Measurements from ENCODE around the gene HS3ST5. TPM values are rescaled to one million over a fixed set of nuclear protein-coding genes. Genes with fewer than 3 reads are reported as not detected.

HS3ST5 gene
- total and polyA plus RNA-seq, 4 donors = not detected

- H3K27ac ChIP-seq (ENCODE audit: low read depth in 1 of 2, low read length in 2 of 2) = no peak overlapping the region
- TF ChIP-seq SP1 (IDR thresholded peaks at IDR 0.05) (no peak), FOXA1 (IDR thresholded peaks at IDR 0.05) (no peak), RAD21 (IDR thresholded peaks at IDR 0.05) (no peak), ATF3 (IDR thresholded peaks at IDR 0.05) (no peak), RXRA (IDR thresholded peaks at IDR 0.05) (no peak)
- TF ChIP-seq, protein P1, sequence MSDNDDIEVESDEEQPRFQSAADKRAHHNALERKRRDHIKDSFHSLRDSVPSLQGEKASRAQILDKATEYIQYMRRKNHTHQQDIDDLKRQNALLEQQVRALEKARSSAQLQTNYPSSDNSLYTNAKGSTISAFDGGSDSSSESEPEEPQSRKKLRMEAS (IDR thresholded peaks at IDR 0.05) = no peak
- no peak overlapping the region for H3K9ac ChIP-seq (ENCODE audit: low read depth in 1 of 2, low read length in 2 of 2)
- no peak overlapping the region for H3K4me3 ChIP-seq (ENCODE audit: low read depth in 1 of 3, low read length in 3 of 3)
- H3K4me1 ChIP-seq (ENCODE audit: control insufficient read depth in 4 of 4, insufficient read depth in 4 of 4, low read length in 3 of 4) = no peaks in the 10 kb centered on the region
- no peaks in the 10 kb centered on the region for H3K9me3 ChIP-seq (ENCODE audit: control insufficient read depth in 4 of 4, low read length in 3 of 4)
- H3K27me3 ChIP-seq (ENCODE audit: control insufficient read depth in 4 of 4, insufficient read depth in 4 of 4, low read length in 3 of 4) = peaks cover 0 to 2% (median 0%) of the 10 kb centered on the region in 4 donors
- no peak for DNase-seq (ENCODE audit: low spot score)
- no peaks in the 10 kb centered on the region for H3K36me3 ChIP-seq (ENCODE audit: control insufficient read depth in 4 of 4, insufficient read depth in 3 of 4, low read depth in 1 of 4, low read length in 3 of 4)
Observed at GRCh38 chr6:114271405-114271804, 71.4 kb downstream of the HS3ST5 start.

- TF ChIP-seq ATF3 (IDR thresholded peaks at IDR 0.05) = no peak
- TF ChIP-seq ZBTB33 (IDR thresholded peaks at IDR 0.05) = no peak
- 96% methylated on average over 3 of the region's 3 CpGs for WGBS
- no peaks in the 10 kb centered on the region for H3K9me3 ChIP-seq (ENCODE audit: control insufficient read depth in 4 of 4, low read length in 3 of 4)
Observed at GRCh38 chr6:114267897-114268296, 74.9 kb downstream of the HS3ST5 start.

GRCh38 chr6:114260810-114261209, 82.0 kb downstream of the HS3ST5 start:
- Histone ChIP-seq H3K27me3 (ENCODE audit: control insufficient read depth in 4 of 4, insufficient read depth in 4 of 4, low read length in 3 of 4) (peaks cover 0 to 3% (median 0%) of the 10 kb centered on the region in 4 donors), H3K4me1 (ENCODE audit: control insufficient read depth in 4 of 4, insufficient read depth in 4 of 4, low read length in 3 of 4) (no peaks in the 10 kb centered on the region), H3K36me3 (ENCODE audit: control insufficient read depth in 4 of 4, insufficient read depth in 3 of 4, low read depth in 1 of 4, low read length in 3 of 4) (no peaks in the 10 kb centered on the region), H3K9me3 (ENCODE audit: control insufficient read depth in 4 of 4, low read length in 3 of 4) (no peaks in the 10 kb centered on the region), H3K9ac (ENCODE audit: low read depth in 1 of 2, low read length in 2 of 2) (no peak overlapping the region), H3K4me3 (ENCODE audit: low read depth in 1 of 3, low read length in 3 of 3) (no peak overlapping the region), H3K27ac (ENCODE audit: low read depth in 1 of 2, low read length in 2 of 2) (no peak overlapping the region)
- TF ChIP-seq EGR1 (IDR thresholded peaks at IDR 0.05; ENCODE audit: low read depth in 2 of 2) (no peak), ATF3 (IDR thresholded peaks at IDR 0.05) (no peak), RXRA (IDR thresholded peaks at IDR 0.05) (no peak), CTCF (IDR thresholded peaks at IDR 0.05; ENCODE audit: low read depth, low read length, missing input control) (no peak), HNF4A (conservative IDR thresholded peaks at IDR 0.05) (no peak), YY1 (IDR thresholded peaks at IDR 0.05) (no peak), GABPA (IDR thresholded peaks at IDR 0.05 in 1 of 2, conservative IDR thresholded peaks at IDR 0.05 in 1 of 2) (no peak), HNF4G (IDR thresholded peaks at IDR 0.05) (no peak), SP1 (IDR thresholded peaks at IDR 0.05) (no peak), ZBTB33 (IDR thresholded peaks at IDR 0.05) (no peak), RAD21 (IDR thresholded peaks at IDR 0.05) (no peak), FOXA2 (IDR thresholded peaks at IDR 0.05) (no peak)
- TF ChIP-seq, protein P2, sequence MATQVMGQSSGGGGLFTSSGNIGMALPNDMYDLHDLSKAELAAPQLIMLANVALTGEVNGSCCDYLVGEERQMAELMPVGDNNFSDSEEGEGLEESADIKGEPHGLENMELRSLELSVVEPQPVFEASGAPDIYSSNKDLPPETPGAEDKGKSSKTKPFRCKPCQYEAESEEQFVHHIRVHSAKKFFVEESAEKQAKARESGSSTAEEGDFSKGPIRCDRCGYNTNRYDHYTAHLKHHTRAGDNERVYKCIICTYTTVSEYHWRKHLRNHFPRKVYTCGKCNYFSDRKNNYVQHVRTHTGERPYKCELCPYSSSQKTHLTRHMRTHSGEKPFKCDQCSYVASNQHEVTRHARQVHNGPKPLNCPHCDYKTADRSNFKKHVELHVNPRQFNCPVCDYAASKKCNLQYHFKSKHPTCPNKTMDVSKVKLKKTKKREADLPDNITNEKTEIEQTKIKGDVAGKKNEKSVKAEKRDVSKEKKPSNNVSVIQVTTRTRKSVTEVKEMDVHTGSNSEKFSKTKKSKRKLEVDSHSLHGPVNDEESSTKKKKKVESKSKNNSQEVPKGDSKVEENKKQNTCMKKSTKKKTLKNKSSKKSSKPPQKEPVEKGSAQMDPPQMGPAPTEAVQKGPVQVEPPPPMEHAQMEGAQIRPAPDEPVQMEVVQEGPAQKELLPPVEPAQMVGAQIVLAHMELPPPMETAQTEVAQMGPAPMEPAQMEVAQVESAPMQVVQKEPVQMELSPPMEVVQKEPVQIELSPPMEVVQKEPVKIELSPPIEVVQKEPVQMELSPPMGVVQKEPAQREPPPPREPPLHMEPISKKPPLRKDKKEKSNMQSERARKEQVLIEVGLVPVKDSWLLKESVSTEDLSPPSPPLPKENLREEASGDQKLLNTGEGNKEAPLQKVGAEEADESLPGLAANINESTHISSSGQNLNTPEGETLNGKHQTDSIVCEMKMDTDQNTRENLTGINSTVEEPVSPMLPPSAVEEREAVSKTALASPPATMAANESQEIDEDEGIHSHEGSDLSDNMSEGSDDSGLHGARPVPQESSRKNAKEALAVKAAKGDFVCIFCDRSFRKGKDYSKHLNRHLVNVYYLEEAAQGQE (IDR thresholded peaks at IDR 0.05) = no peak
- TF ChIP-seq, protein P1 (IDR thresholded peaks at IDR 0.05) = no peak
- 83% methylated on average over 3 of the region's 3 CpGs for WGBS
- no peak for DNase-seq (ENCODE audit: low spot score)

More at GRCh38 chr6:114267897-114268296, 74.9 kb downstream of the HS3ST5 start:
- Histone ChIP-seq H3K4me3 (ENCODE audit: low read depth in 1 of 3, low read length in 3 of 3) (no peak overlapping the region), H3K36me3 (ENCODE audit: control insufficient read depth in 4 of 4, insufficient read depth in 3 of 4, low read depth in 1 of 4, low read length in 3 of 4) (no peaks in the 10 kb centered on the region), H3K9ac (ENCODE audit: low read depth in 1 of 2, low read length in 2 of 2) (no peak overlapping the region), H3K4me1 (ENCODE audit: control insufficient read depth in 4 of 4, insufficient read depth in 4 of 4, low read length in 3 of 4) (no peaks in the 10 kb centered on the region), H3K27ac (ENCODE audit: low read depth in 1 of 2, low read length in 2 of 2) (no peak overlapping the region), H3K27me3 (ENCODE audit: control insufficient read depth in 4 of 4, insufficient read depth in 4 of 4, low read length in 3 of 4) (peaks cover 0 to 3% (median 1%) of the 10 kb centered on the region in 4 donors)
- no peak for DNase-seq (ENCODE audit: low spot score)
